H1 (cell line): ENCODE results near the gene PDZD2. TPM values are rescaled to one million over a fixed set of nuclear protein-coding genes. Genes with fewer than 3 reads are reported as not detected.

Experiments used
- CTCF ChIA-PET: fragments of 300-600 bp; sonication (Branson Sonifier 250); formaldehyde crosslinking; loops from one replicate; lab custom pipeline; 2021; ENCODE audit not compliant: partially characterized antibody; lab: Charles Lee
- POLR2A ChIA-PET: fragments of 300-600 bp; sonication (Branson Sonifier 250); formaldehyde crosslinking; loops from one replicate; lab custom pipeline; 2021; ENCODE audit warnings: inconsistent platforms; ENCODE audit not compliant: partially characterized antibody; lab: Charles Lee
- DNase-seq, 2 experiments: peaks; one replicate each; pipeline versions ENCODE4 v3.0.0 to v3.0.0-alpha.2; 2010 to 2022; ENCODE audit warnings: low spot score in 2 of 2, low read depth in 1 of 2, mixed read lengths in 1 of 2
- FAIRE-seq: peaks from 2 replicates; lab custom pipeline; 2011; peaks lifted over from hg19 to GRCh38; lab: Jason Lieb, UNC
- H2AFZ ChIP-seq: 2 replicates; pipeline ENCODE4 v1.8.1; 2012; ENCODE audit warnings: low read length, inconsistent platforms
- H2AK5ac ChIP-seq: 2 replicates; pipeline ENCODE4 v1.6.1; 2013; ENCODE audit warnings: low read depth, low read length
- H2BK120ac ChIP-seq: replicated peaks from 2 replicates; pipeline ENCODE3; 2013; ENCODE audit warnings: low read depth, low read length, inconsistent platforms
- H2BK12ac ChIP-seq: 2 replicates; pipeline ENCODE4 v1.6.1; 2013; ENCODE audit warnings: low read depth, low read length
- H2BK15ac ChIP-seq: 2 replicates; pipeline ENCODE4 v1.6.1; 2013; ENCODE audit warnings: low read length
- H2BK20ac ChIP-seq: 2 replicates; pipeline ENCODE4 v1.6.1; 2013; ENCODE audit warnings: low read length
- H2BK5ac ChIP-seq: 2 replicates; pipeline ENCODE4 v1.6.1; 2013; ENCODE audit warnings: low read depth, low read length
- H3K14ac ChIP-seq: 2 replicates; pipeline ENCODE4 v1.6.1; 2013; ENCODE audit warnings: inconsistent platforms; ENCODE audit not compliant: insufficient read length
- H3K18ac ChIP-seq: 2 replicates; pipeline ENCODE4 v1.6.1; 2013; ENCODE audit warnings: low read length; ENCODE audit errors: extremely low read depth
- H3K23ac ChIP-seq: 2 replicates; pipeline ENCODE4 v1.6.1; 2013; ENCODE audit warnings: inconsistent platforms; ENCODE audit not compliant: insufficient read length
- H3K23me2 ChIP-seq: 2 replicates; pipeline ENCODE4 v1.6.1; 2013; ENCODE audit warnings: low read depth, low read length
- H3K27ac ChIP-seq: 2 replicates; pipeline ENCODE4 v1.6.1; 2011; ENCODE audit warnings: low read depth, low read length, inconsistent platforms
- H3K27me3 ChIP-seq, 4 experiments: replicated peaks in 1 of 4; 1 replicate in 1 of 4; 2 replicates in 3 of 4; pipeline versions ENCODE4 v1.6.1 to v1.8.1; 2011 to 2013; ENCODE audit warnings: low read length in 3 of 4, mild to moderate bottlenecking in 3 of 4, inconsistent platforms in 2 of 4, mixed read lengths in 2 of 4, moderate library complexity in 1 of 4; ENCODE audit not compliant: control insufficient read depth in 3 of 4, insufficient read depth in 3 of 4; ENCODE audit errors: extremely low read depth in 1 of 4
- H3K36me3 ChIP-seq, 4 experiments: 2 replicates each; pipeline versions ENCODE4 v1.6.1 to v1.8.1; 2011 to 2013; ENCODE audit warnings: mild to moderate bottlenecking in 4 of 4, low read length in 3 of 4, moderate library complexity in 2 of 4, control low read depth in 1 of 4, inconsistent platforms in 1 of 4; ENCODE audit not compliant: insufficient read depth in 4 of 4, control insufficient read depth in 2 of 4
- H3K4ac ChIP-seq: replicated peaks from 2 replicates; pipeline ENCODE3; 2013; ENCODE audit warnings: low read length, low read depth, mixed read lengths, inconsistent platforms; ENCODE audit not compliant: insufficient read length
- H3K4me1 ChIP-seq, 4 experiments: replicated peaks in 1 of 4; 1 replicate in 1 of 4; 2 replicates in 3 of 4; pipeline versions ENCODE4 v1.6.1 to v1.8.1; 2011 to 2013; ENCODE audit warnings: low read length in 3 of 4, inconsistent platforms in 2 of 4, mixed read lengths in 1 of 4; ENCODE audit not compliant: insufficient read depth in 4 of 4, control insufficient read depth in 3 of 4
- H3K4me2 ChIP-seq, 2 experiments: 2 replicates each; pipeline versions ENCODE4 v1.6.1 to v1.8.1; 2011 to 2013; ENCODE audit warnings: low read depth in 2 of 2, low read length in 2 of 2, control low read depth in 1 of 2, inconsistent platforms in 1 of 2, mild to moderate bottlenecking in 1 of 2; ENCODE audit not compliant: insufficient read depth in 1 of 2
- H3K4me3 ChIP-seq, 4 experiments: fragments of 200-600, 300-600 bp in 1 of 4; sonication (generic), shearing (Covaris generic), sonication (Bioruptor Twin) in 1 of 4; 2 replicates each; pipeline versions ENCODE4 v1.5.1 to v1.8.1; 2011 to 2016; ENCODE audit warnings: low read length in 4 of 4, low read depth in 3 of 4, control low read depth in 2 of 4, inconsistent platforms in 2 of 4, mild to moderate bottlenecking in 2 of 4, mixed read lengths in 1 of 4, moderate library complexity in 1 of 4; ENCODE audit not compliant: insufficient read depth in 2 of 4; ENCODE audit errors: extremely low read depth in 1 of 4
- H3K56ac ChIP-seq: replicated peaks from 2 replicates; pipeline ENCODE3; 2013; ENCODE audit warnings: low read depth, mild to moderate bottlenecking, mixed read lengths, low read length, inconsistent platforms; ENCODE audit not compliant: insufficient read length
- H3K79me1 ChIP-seq: 2 replicates; pipeline ENCODE4 v1.6.1; 2013; ENCODE audit warnings: low read depth, low read length, control low read depth
- H3K79me2 ChIP-seq, 2 experiments: 2 replicates each; pipeline versions ENCODE4 v1.6.1 to v1.8.1; 2012 to 2013; ENCODE audit warnings: low read length in 2 of 2, mild to moderate bottlenecking in 2 of 2, inconsistent platforms in 1 of 2; ENCODE audit not compliant: insufficient read depth in 2 of 2, control insufficient read depth in 1 of 2
- H3K9ac ChIP-seq, 4 experiments: replicated peaks in 1 of 4; 1 replicate in 1 of 4; 2 replicates in 3 of 4; pipeline versions ENCODE4 v1.6.1 to v1.8.1; 2011 to 2013; ENCODE audit warnings: low read depth in 3 of 4, low read length in 3 of 4, control low read depth in 2 of 4, mild to moderate bottlenecking in 2 of 4, moderate library complexity in 2 of 4, inconsistent platforms in 1 of 4; ENCODE audit errors: extremely low read depth in 1 of 4
- H3K9me3 ChIP-seq, 2 experiments: 2 replicates each; pipeline versions ENCODE4 v1.6.1 to v1.8.1; 2012 to 2013; ENCODE audit warnings: mild to moderate bottlenecking in 2 of 2, moderate library complexity in 2 of 2, control low read depth in 1 of 2, inconsistent platforms in 1 of 2, low read depth in 1 of 2, low read length in 1 of 2, mixed read lengths in 1 of 2; ENCODE audit not compliant: insufficient read depth in 2 of 2
- H4K20me1 ChIP-seq, 2 experiments: replicated peaks in 1 of 2; 2 replicates each; pipeline versions ENCODE3 to v1.8.1; 2011 to 2013; ENCODE audit warnings: inconsistent platforms in 2 of 2, low read length in 2 of 2, mild to moderate bottlenecking in 1 of 2; ENCODE audit not compliant: insufficient read depth in 2 of 2, control insufficient read depth in 1 of 2
- H4K5ac ChIP-seq: 2 replicates; pipeline ENCODE4 v1.6.1; 2013; ENCODE audit warnings: low read length, low read depth, mixed read lengths, inconsistent platforms; ENCODE audit not compliant: insufficient read length
- H4K8ac ChIP-seq: 2 replicates; pipeline ENCODE4 v1.8.0; 2013; ENCODE audit warnings: mild to moderate bottlenecking, moderate library complexity, low read length, inconsistent platforms; ENCODE audit not compliant: insufficient read depth; ENCODE audit errors: extremely low read depth
- H4K91ac ChIP-seq: replicated peaks from 2 replicates; pipeline ENCODE3; 2013; ENCODE audit warnings: low read length, mixed read lengths, inconsistent platforms; ENCODE audit not compliant: insufficient read length
- CEBPB ChIP-seq: IDR thresholded peaks from 2 replicates; pipeline ENCODE4 v1.6.1; 2012; ENCODE audit warnings: low read depth, low read length
- JUN ChIP-seq: IDR thresholded peaks from 2 replicates; pipeline ENCODE4 v1.6.1; 2011; ENCODE audit warnings: low read depth, mild to moderate bottlenecking, improper control_type of control experiment, low read length
- SP1 ChIP-seq: IDR thresholded peaks from 2 replicates; pipeline ENCODE4 v1.6.1; 2011; ENCODE audit warnings: low read depth, low read length
- SP4 ChIP-seq: IDR thresholded peaks from 2 replicates; pipeline ENCODE4 v1.6.1; 2012; ENCODE audit warnings: low read length, inconsistent platforms
- TAF1 ChIP-seq: IDR thresholded peaks from 2 replicates; pipeline ENCODE4 v1.6.1; 2011; ENCODE audit warnings: mild to moderate bottlenecking, low read depth, low read length
- TAF7 ChIP-seq: optimal IDR thresholded peaks from 2 replicates; pipeline ENCODE3; 2011; ENCODE audit warnings: low read depth, mild to moderate bottlenecking, inconsistent platforms, low read length, moderate library complexity, borderline replicate concordance
- WGBS, 2 experiments: shearing (Covaris generic) in 1 of 2; methylation state at CpG; one replicate each; pipeline versions ENCODE4 v1.1.6 to v1.1.7; 2013 to 2015; ENCODE audit warnings: low lambda C conversion rate in 2 of 2, mixed read lengths in 2 of 2, inconsistent platforms in 1 of 2, low coverage in 1 of 2, missing lambda C conversion rate in 1 of 2; ENCODE audit not compliant: insufficient replicate concordance in 2 of 2, insufficient coverage in 1 of 2, insufficient read length in 1 of 2; ENCODE audit errors: extremely low coverage in 1 of 2, missing lambda C conversion rate in 1 of 2; 5-methylcytosine and 5-hydroxymethylcytosine counted together
- polyA plus RNA-seq, 7 experiments: library from polyadenylated mRNA; depleted of rRNA in 3 of 7; stranded (reverse) in 5 of 7; unstranded in 2 of 7; fragments of >200 nt in 5 of 7; fragments of 200-250 nt in 2 of 7; gene quantifications; 1 replicate in 5 of 7; 2 replicates in 1 of 7; 4 replicates in 1 of 7; pipeline versions ENCODE4 v1.2.1 to v1.2.3, GENCODE V29; 2011 to 2013; ENCODE audit warnings: missing spikeins in 2 of 7, mixed read lengths in 2 of 7
- total RNA-seq: library from RNA; stranded (reverse); fragmentation: NEBNext Ultra II Directional; extraction: Animal tissue kit (Norgen Biotek cat#: 25700); gene quantifications from 2 replicates; pipeline ENCODE4 v1.2.1, GENCODE V29; 2021

PDZD2 gene
- total and polyA plus RNA-seq, 2 of the 8 experiments (the other 6 are each of a cell fraction or from before 2014, with no cell fraction given): 1.2 to 6.8 TPM

DNA sequence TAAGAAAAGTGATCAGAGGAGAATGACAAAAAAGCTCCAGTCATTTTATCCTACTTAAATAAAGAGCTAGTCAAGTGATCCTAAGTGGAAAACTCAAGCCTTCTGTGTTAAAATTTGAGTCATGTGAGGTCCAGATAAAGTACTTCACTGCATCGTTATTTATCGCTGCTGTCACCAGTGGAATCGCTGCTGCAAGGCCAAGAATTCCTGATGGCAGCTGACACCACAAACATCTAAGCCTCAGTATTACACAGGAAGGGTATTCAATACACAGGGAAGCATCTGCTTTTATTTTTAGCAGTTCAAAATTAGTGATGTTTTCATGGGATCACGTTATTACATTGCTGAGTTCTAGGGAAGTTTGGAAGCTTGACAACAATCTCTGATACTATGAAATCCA, 344.9 kb downstream of the PDZD2 start:
- peaks cover 4 to 7% of the 10 kb centered on the region in 2 experiments; a peak in 1 of 4 replicates for H3K9me3 ChIP-seq
- no peaks in the 10 kb centered on the region for H4K20me1 ChIP-seq
- H3K36me3 ChIP-seq: no peaks in the 10 kb centered on the region
- H3K79me1 ChIP-seq: no peaks in the 10 kb centered on the region
- WGBS, 2 experiments: 87% methylated on average over 4 of the region's 4 CpGs; no CpG with 5 or more reads in 1 of the 2 experiments
- no peaks in the 10 kb centered on the region for H3K27me3 ChIP-seq
- POLR2A ChIA-PET: interaction anchor here (0.6 kb wide), 1 partner anchor 30 kb away, joined by 3 read pairs; no protein-coding TSS in a partner anchor
- no peak overlapping the region for H4K5ac ChIP-seq
- H3K4me3 ChIP-seq: no peak overlapping the region
- H2BK5ac ChIP-seq: no peak overlapping the region
- no peak overlapping the region for H3K9ac ChIP-seq
- no peak overlapping the region for H3K4me2 ChIP-seq
- H3K23ac ChIP-seq: no peak overlapping the region
- no peaks in the 10 kb centered on the region for H3K23me2 ChIP-seq
- no peak overlapping the region for H3K14ac ChIP-seq
- DNase-seq (no peak), FAIRE-seq (no peak)
- no peak overlapping the region for H4K8ac ChIP-seq
- H3K4me1 ChIP-seq: peaks cover 0 to 3% (median 0%) of the 10 kb centered on the region in 4 experiments; a peak in 1 of 7 replicates
- CTCF ChIA-PET: interaction anchor here (0.5 to 2.3 kb wide), 7 partner anchors 28 to 160 kb away, joined by 3 to 7 read pairs (median 4); no protein-coding TSS in a partner anchor
- H2BK15ac ChIP-seq: no peak overlapping the region
- no peak overlapping the region for H4K91ac ChIP-seq
- H2AFZ ChIP-seq: no peak overlapping the region
- no peak overlapping the region for H3K27ac ChIP-seq
- no peak overlapping the region for H3K56ac ChIP-seq
- H3K18ac ChIP-seq: no peak overlapping the region
- no peak overlapping the region for H3K4ac ChIP-seq
- H2BK120ac ChIP-seq: no peak overlapping the region
- no peak overlapping the region for H2BK20ac ChIP-seq
- H2AK5ac ChIP-seq: no peak overlapping the region
- H3K79me2 ChIP-seq: no peaks in the 10 kb centered on the region
- H2BK12ac ChIP-seq: no peak overlapping the region
- TF ChIP-seq JUN (no peak), TAF7 (no peak), CEBPB (no peak), TAF1 (no peak), SP1 (no peak), SP4 (no peak)
